ENCODE measurements around the gene CHAC1. TPM values are rescaled to one million over a fixed set of nuclear protein-coding genes. Genes with fewer than 3 reads are reported as not detected.

Gene CHAC1
- total RNA-seq, 3 donors from 2014 or later (not counting 1 experiment from before 2014, with no cell fraction given), result 1.1 to 1.7 TPM; not detected in 1

GRCh38 chr15:40976819-40977218 lies 23.5 kb downstream of the CHAC1 start:
- TF ChIP-seq, protein P1, sequence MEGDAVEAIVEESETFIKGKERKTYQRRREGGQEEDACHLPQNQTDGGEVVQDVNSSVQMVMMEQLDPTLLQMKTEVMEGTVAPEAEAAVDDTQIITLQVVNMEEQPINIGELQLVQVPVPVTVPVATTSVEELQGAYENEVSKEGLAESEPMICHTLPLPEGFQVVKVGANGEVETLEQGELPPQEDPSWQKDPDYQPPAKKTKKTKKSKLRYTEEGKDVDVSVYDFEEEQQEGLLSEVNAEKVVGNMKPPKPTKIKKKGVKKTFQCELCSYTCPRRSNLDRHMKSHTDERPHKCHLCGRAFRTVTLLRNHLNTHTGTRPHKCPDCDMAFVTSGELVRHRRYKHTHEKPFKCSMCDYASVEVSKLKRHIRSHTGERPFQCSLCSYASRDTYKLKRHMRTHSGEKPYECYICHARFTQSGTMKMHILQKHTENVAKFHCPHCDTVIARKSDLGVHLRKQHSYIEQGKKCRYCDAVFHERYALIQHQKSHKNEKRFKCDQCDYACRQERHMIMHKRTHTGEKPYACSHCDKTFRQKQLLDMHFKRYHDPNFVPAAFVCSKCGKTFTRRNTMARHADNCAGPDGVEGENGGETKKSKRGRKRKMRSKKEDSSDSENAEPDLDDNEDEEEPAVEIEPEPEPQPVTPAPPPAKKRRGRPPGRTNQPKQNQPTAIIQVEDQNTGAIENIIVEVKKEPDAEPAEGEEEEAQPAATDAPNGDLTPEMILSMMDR (IDR thresholded peaks at IDR 0.05), result no peak
- no peak overlapping the region for H3K4me3 ChIP-seq (ENCODE audit: low read length)
- H3K27ac Mint-ChIP-seq, result no peak overlapping the region
- intact Hi-C loops (cut with micrococcal nuclease), result no loop called here
- ATAC-seq (no peak), DNase-seq (no peak)
- no peaks in the 10 kb centered on the region for H3K4me1 ChIP-seq (ENCODE audit: control insufficient read depth, insufficient read depth, low read length)
- H3K4me1 Mint-ChIP-seq, result no peaks in the 10 kb centered on the region
- no peak overlapping the region for H3K4me3 Mint-ChIP-seq
- no peak overlapping the region for H3K27ac ChIP-seq (ENCODE audit: low read length)
- peaks cover 8% of the 10 kb centered on the region for H3K36me3 Mint-ChIP-seq
- no peaks in the 10 kb centered on the region for H3K27me3 Mint-ChIP-seq (ENCODE audit: low read depth in 2 of 2)
- peaks cover 49% of the 10 kb centered on the region for H3K36me3 ChIP-seq (ENCODE audit: control insufficient read depth, insufficient read depth, low read length)
- H3K9me3 Mint-ChIP-seq, result no peaks in the 10 kb centered on the region
- H3K27me3 ChIP-seq (ENCODE audit: control insufficient read depth, insufficient read depth, low read length), result no peaks in the 10 kb centered on the region
- 81% methylated on average over 7 of the region's 7 CpGs for WGBS (ENCODE audit: insufficient coverage)
- H3K9me3 ChIP-seq (ENCODE audit: control insufficient read depth, insufficient read depth, low read length), result no peaks in the 10 kb centered on the region

DNA sequence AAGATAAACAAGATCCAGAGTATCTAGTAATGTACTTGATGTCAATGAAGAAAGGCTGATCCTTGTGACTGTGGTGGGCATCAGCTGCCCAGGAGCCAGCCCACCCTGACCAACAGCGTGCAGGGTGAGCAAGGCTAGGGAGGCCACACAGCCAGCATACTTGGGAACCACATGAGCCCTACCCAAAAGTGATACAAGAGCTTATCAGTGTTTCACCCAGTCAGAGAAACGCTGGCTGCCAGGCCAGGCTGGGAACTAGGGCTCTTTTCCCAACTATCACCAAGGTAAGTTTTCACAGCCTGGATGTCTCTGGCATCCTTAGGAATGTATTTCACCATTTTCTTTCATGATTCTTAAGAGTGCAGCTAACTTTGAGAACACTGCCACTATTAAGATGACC lies 24.9 kb downstream of the CHAC1 start:
- H3K9me3 ChIP-seq (ENCODE audit: control insufficient read depth, insufficient read depth, low read length), result no peaks in the 10 kb centered on the region
- Mint-ChIP-seq H3K9me3 (no peaks in the 10 kb centered on the region), H3K4me1 (no peaks in the 10 kb centered on the region), H3K27ac (no peak overlapping the region), H3K27me3 (ENCODE audit: low read depth in 2 of 2) (no peaks in the 10 kb centered on the region), H3K36me3 (peaks cover 8% of the 10 kb centered on the region), H3K4me3 (no peak overlapping the region)
- H3K27me3 ChIP-seq (ENCODE audit: control insufficient read depth, insufficient read depth, low read length), result no peaks in the 10 kb centered on the region
- no peak overlapping the region for H3K4me3 ChIP-seq (ENCODE audit: low read length)
- intact Hi-C loops (cut with micrococcal nuclease), result no loop called here
- no peaks in the 10 kb centered on the region for H3K4me1 ChIP-seq (ENCODE audit: control insufficient read depth, insufficient read depth, low read length)
- H3K27ac ChIP-seq (ENCODE audit: low read length), result no peak overlapping the region
- peaks cover 62% of the 10 kb centered on the region for H3K36me3 ChIP-seq (ENCODE audit: control insufficient read depth, insufficient read depth, low read length)
- DNase-seq (no peak), ATAC-seq (no peak)
- WGBS (ENCODE audit: insufficient coverage), result 96% methylated on average over 2 of the region's 2 CpGs
- TF ChIP-seq, protein P1 (IDR thresholded peaks at IDR 0.05), result no peak

- no peak overlapping the region for H3K4me3 Mint-ChIP-seq
- TF ChIP-seq, protein P1 (IDR thresholded peaks at IDR 0.05), result no peak
- WGBS (ENCODE audit: insufficient coverage), result 98% methylated on average over 4 of the region's 4 CpGs
- Histone ChIP-seq H3K27me3 (ENCODE audit: control insufficient read depth, insufficient read depth, low read length) (no peaks in the 10 kb centered on the region), H3K27ac (ENCODE audit: low read length) (no peak overlapping the region), H3K4me3 (ENCODE audit: low read length) (no peak overlapping the region), H3K9me3 (ENCODE audit: control insufficient read depth, insufficient read depth, low read length) (no peaks in the 10 kb centered on the region), H3K4me1 (ENCODE audit: control insufficient read depth, insufficient read depth, low read length) (no peaks in the 10 kb centered on the region), H3K36me3 (ENCODE audit: control insufficient read depth, insufficient read depth, low read length) (peaks cover 66% of the 10 kb centered on the region)
- ATAC-seq (no peak), DNase-seq (no peak)
- H3K36me3 Mint-ChIP-seq, result peaks cover 8% of the 10 kb centered on the region
- intact Hi-C loops (cut with micrococcal nuclease), result no loop called here
- no peaks in the 10 kb centered on the region for H3K9me3 Mint-ChIP-seq
- H3K27me3 Mint-ChIP-seq (ENCODE audit: low read depth in 2 of 2), result no peaks in the 10 kb centered on the region
- H3K27ac Mint-ChIP-seq, result no peak overlapping the region
- H3K4me1 Mint-ChIP-seq, result no peaks in the 10 kb centered on the region
Measured at GRCh38 chr15:40978562-40978961, 25.3 kb downstream of the CHAC1 start.

DNA sequence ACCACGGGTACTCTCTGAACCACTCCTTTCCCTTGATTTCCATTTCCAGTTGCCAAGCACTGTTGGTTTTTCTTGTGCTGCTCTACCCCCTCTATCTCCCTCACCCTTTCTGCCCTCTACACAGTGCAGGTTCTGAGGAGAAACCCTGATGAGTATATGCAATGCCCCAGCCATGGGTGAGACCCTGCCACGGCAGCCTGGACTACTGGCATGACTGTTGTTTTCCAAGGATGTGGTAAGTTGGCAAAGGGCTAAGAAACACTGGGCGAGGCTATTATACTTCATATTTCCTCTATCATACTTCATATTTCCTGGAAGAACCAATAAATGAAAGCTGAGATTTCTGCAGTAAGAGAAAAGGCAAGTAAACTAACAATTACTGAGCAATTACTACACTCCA lies 27.9 kb downstream of the CHAC1 start:
- Mint-ChIP-seq H3K36me3 (peaks cover 8% of the 10 kb centered on the region), H3K27me3 (ENCODE audit: low read depth in 2 of 2) (no peaks in the 10 kb centered on the region)
- WGBS (ENCODE audit: insufficient coverage), result 86% methylated on average over 3 of the region's 3 CpGs

More for the DNA sequence above, 27.9 kb downstream of the CHAC1 start:
- Histone ChIP-seq H3K36me3 (ENCODE audit: control insufficient read depth, insufficient read depth, low read length) (peaks cover 89% of the 10 kb centered on the region), H3K27ac (ENCODE audit: low read length) (no peak overlapping the region), H3K4me1 (ENCODE audit: control insufficient read depth, insufficient read depth, low read length) (no peaks in the 10 kb centered on the region), H3K9me3 (ENCODE audit: control insufficient read depth, insufficient read depth, low read length) (no peaks in the 10 kb centered on the region), H3K27me3 (ENCODE audit: control insufficient read depth, insufficient read depth, low read length) (no peaks in the 10 kb centered on the region), H3K4me3 (ENCODE audit: low read length) (no peak overlapping the region)
- no peak overlapping the region for H3K27ac Mint-ChIP-seq
- no peak overlapping the region for H3K4me3 Mint-ChIP-seq
- no peaks in the 10 kb centered on the region for H3K9me3 Mint-ChIP-seq
- DNase-seq (no peak), ATAC-seq (no peak)
- TF ChIP-seq, protein P1 (IDR thresholded peaks at IDR 0.05), result no peak
- H3K4me1 Mint-ChIP-seq, result no peaks in the 10 kb centered on the region
- intact Hi-C loops (cut with micrococcal nuclease), result no loop called here
